Endodermal cell (in vitro differentiated cells): ENCODE results near the gene ECHS1. TPM values are rescaled to one million over a fixed set of nuclear protein-coding genes. Genes with fewer than 3 reads are reported as not detected.

Experiments
- DNase-seq: peaks from one replicate; pipeline ENCODE4 v3.0.0-alpha.2; 2017
- H3K27ac ChIP-seq: 2 replicates; pipeline ENCODE4 v1.5.1; 2013; ENCODE audit warnings: mild to moderate bottlenecking, low read depth, low read length, moderate library complexity
- H3K27me3 ChIP-seq: 2 replicates; pipeline ENCODE4 v1.6.1; 2013; ENCODE audit warnings: mild to moderate bottlenecking, low read length, moderate library complexity; ENCODE audit not compliant: insufficient read depth, control insufficient read depth, poor library complexity, severe bottlenecking
- H3K36me3 ChIP-seq: 2 replicates; pipeline ENCODE4 v1.7.0; 2013; ENCODE audit warnings: mild to moderate bottlenecking, low read length, moderate library complexity; ENCODE audit not compliant: control insufficient read depth, insufficient read depth
- H3K4me1 ChIP-seq: one replicate; pipeline ENCODE4 v1.7.0; 2013; ENCODE audit warnings: low read length; ENCODE audit not compliant: control insufficient read depth, insufficient read depth
- H3K4me3 ChIP-seq: 2 replicates; pipeline ENCODE4 v1.5.1; 2013; ENCODE audit warnings: mild to moderate bottlenecking, low read length, moderate library complexity
- H3K9ac ChIP-seq: 2 replicates; pipeline ENCODE4 v1.6.1; 2013; ENCODE audit warnings: mild to moderate bottlenecking, low read length, moderate library complexity; ENCODE audit not compliant: poor library complexity, severe bottlenecking; ENCODE audit errors: extremely low read depth
- H3K9me3 ChIP-seq: 2 replicates; pipeline ENCODE4 v1.6.1; 2013; ENCODE audit warnings: mild to moderate bottlenecking, low read length, moderate library complexity; ENCODE audit not compliant: control insufficient read depth
- H3K27ac Mint-ChIP-seq: 2 replicates; pipeline ENCODE4 v1.8.0; 2020; ENCODE audit warnings: mixed read lengths
- H3K27me3 Mint-ChIP-seq: 2 replicates; pipeline ENCODE4 v1.8.0; 2021; ENCODE audit warnings: mild to moderate bottlenecking, mixed read lengths; ENCODE audit not compliant: insufficient read depth
- H3K36me3 Mint-ChIP-seq: 2 replicates; pipeline ENCODE4 v1.8.0; 2020; ENCODE audit warnings: low read depth, mixed read lengths
- H3K4me1 Mint-ChIP-seq: 2 replicates; pipeline ENCODE4 v1.8.0; 2020; ENCODE audit warnings: mixed read lengths
- H3K4me3 Mint-ChIP-seq: 2 replicates; pipeline ENCODE4 v1.8.0; 2020; ENCODE audit warnings: mild to moderate bottlenecking, moderate library complexity, mixed read lengths
- H3K9me3 Mint-ChIP-seq: 2 replicates; pipeline ENCODE4 v1.8.0; 2020; ENCODE audit warnings: mild to moderate bottlenecking, mixed read lengths
- WGBS, 2 experiments: methylation state at CpG; one replicate each; pipeline versions ENCODE4 v1.1.5 to v1.1.7; 2013; ENCODE audit warnings: missing lambda C conversion rate in 2 of 2, mixed read lengths in 1 of 2; ENCODE audit not compliant: insufficient coverage in 1 of 2, insufficient read length in 1 of 2; 5-methylcytosine and 5-hydroxymethylcytosine counted together
- total RNA-seq, 2 donors: library from RNA; stranded (reverse); fragmentation: NEBNext Ultra II Directional in 1 of 2; extraction: Animal tissue kit (Norgen Biotek cat#: 25700) in 1 of 2; gene quantifications; 2 replicates in 1 of 2; 3 replicates in 1 of 2; pipeline ENCODE4 v1.2.1, GENCODE V29; 2021
- TF ChIP-seq, protein P1 (sequence below): fragments of 200-600 bp; sonication (generic); conservative IDR thresholded peaks from 2 replicates; pipeline ENCODE4 v1.5.0; 2021; ENCODE audit warnings: antibody characterized with exemption, mild to moderate bottlenecking

ECHS1 gene
- total RNA-seq, 2 donors from 2014 or later: 92.3 to 102 TPM

DNA sequence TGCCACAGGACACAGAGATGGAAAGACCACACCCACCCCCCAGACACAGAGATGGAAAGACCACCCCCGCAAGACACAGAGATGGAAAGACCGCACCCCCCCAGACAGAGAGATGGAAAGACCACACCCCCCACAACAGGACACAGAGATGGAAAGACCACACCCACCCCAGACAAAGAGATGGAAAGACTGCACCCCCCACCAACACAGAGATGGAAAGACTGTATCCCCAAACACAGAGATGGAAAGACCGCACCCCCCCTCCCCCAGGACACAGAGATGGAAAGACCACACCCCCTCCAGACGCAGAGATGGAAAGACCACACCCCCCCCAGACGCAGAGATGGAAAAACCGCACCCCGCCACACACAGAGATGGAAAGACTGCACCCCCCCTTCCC, 56.4 kb downstream of the ECHS1 start:
- no peaks in the 10 kb centered on the region for H3K27me3 ChIP-seq
- Mint-ChIP-seq H3K9me3 (peaks cover 16% of the 10 kb centered on the region), H3K27ac (no peak overlapping the region), H3K36me3 (peaks cover 8% of the 10 kb centered on the region), H3K4me3 (no peak overlapping the region), H3K27me3 (peaks cover 17% of the 10 kb centered on the region), H3K4me1 (no peaks in the 10 kb centered on the region)
- peaks cover 25% of the 10 kb centered on the region for H3K9me3 ChIP-seq
- no peaks in the 10 kb centered on the region for H3K4me1 ChIP-seq
- TF ChIP-seq, protein P1, sequence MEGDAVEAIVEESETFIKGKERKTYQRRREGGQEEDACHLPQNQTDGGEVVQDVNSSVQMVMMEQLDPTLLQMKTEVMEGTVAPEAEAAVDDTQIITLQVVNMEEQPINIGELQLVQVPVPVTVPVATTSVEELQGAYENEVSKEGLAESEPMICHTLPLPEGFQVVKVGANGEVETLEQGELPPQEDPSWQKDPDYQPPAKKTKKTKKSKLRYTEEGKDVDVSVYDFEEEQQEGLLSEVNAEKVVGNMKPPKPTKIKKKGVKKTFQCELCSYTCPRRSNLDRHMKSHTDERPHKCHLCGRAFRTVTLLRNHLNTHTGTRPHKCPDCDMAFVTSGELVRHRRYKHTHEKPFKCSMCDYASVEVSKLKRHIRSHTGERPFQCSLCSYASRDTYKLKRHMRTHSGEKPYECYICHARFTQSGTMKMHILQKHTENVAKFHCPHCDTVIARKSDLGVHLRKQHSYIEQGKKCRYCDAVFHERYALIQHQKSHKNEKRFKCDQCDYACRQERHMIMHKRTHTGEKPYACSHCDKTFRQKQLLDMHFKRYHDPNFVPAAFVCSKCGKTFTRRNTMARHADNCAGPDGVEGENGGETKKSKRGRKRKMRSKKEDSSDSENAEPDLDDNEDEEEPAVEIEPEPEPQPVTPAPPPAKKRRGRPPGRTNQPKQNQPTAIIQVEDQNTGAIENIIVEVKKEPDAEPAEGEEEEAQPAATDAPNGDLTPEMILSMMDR: no peak
- DNase-seq: no peak
- peaks cover under 1% of the 10 kb centered on the region for H3K36me3 ChIP-seq
- no peak overlapping the region for H3K27ac ChIP-seq
- H3K4me3 ChIP-seq: no peak overlapping the region
- WGBS, 2 experiments: no CpG with 5 or more reads among the region's 7 CpGs
- no peak overlapping the region for H3K9ac ChIP-seq

DNA sequence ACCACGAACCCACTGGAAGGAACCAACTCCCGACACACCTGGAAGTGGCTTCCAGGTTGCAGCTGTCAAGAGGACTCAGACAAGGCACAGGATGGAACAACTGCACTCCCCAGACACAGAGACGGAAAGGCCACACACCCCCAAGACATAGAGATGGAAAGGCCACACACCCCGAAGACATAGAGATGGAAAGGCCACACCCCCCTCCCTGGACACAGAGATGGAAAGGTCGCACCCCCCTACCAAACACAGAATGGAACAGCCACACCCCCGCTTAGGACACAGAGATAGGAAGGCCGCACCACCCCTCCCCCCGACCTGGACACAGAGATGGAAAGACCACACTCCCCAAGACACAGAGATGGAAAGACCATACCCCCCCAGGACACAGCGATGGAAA, 56.9 kb downstream of the ECHS1 start:
- no peak overlapping the region for H3K27ac Mint-ChIP-seq
- H3K9ac ChIP-seq: no peak overlapping the region
- peaks cover 16% of the 10 kb centered on the region for H3K9me3 Mint-ChIP-seq
- H3K36me3 Mint-ChIP-seq: peaks cover 13% of the 10 kb centered on the region
- H3K4me1 Mint-ChIP-seq: no peaks in the 10 kb centered on the region
- no peaks in the 10 kb centered on the region for H3K27me3 ChIP-seq
- H3K4me3 Mint-ChIP-seq: no peak overlapping the region
- TF ChIP-seq, protein P1: no peak
- H3K36me3 ChIP-seq: peaks cover 4% of the 10 kb centered on the region
- no peaks in the 10 kb centered on the region for H3K4me1 ChIP-seq
- H3K27ac ChIP-seq: no peak overlapping the region
- peaks cover 24% of the 10 kb centered on the region for H3K9me3 ChIP-seq
- no peak for DNase-seq
- H3K27me3 Mint-ChIP-seq: peaks cover 17% of the 10 kb centered on the region
- 85 to 95% methylated on average over 4 to 6 of the region's 9 CpGs for WGBS, 2 experiments
- no peak overlapping the region for H3K4me3 ChIP-seq

DNA sequence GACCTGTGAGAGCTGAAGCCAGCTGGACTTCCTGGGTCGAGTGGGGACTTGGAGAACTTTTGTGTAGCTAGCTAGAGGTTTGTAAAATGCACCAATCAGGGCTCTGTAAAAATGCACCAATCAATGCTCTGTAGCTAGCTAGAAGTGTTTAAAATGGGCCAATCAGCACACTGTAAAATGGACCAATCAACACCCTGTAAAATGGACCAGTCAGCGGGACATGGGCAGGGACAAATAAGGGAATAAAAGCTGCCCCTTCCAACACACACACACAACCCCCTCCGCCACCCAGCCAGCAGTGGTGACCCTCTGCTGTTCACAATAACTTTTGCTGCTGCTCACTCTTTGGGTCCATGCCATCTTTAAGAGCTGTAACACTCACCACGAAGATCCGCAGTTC, 57.3 kb downstream of the ECHS1 start:
- Mint-ChIP-seq H3K4me1 (no peaks in the 10 kb centered on the region), H3K4me3 (no peak overlapping the region), H3K9me3 (peaks cover 16% of the 10 kb centered on the region), H3K27ac (no peak overlapping the region), H3K36me3 (peaks cover 16% of the 10 kb centered on the region), H3K27me3 (peaks cover 17% of the 10 kb centered on the region)
- TF ChIP-seq, protein P1: no peak
- WGBS, 2 experiments: 93 to 94% methylated on average over 5 of the region's 5 CpGs
- DNase-seq: peak; percentile 39
- Histone ChIP-seq H3K36me3 (peaks cover 8% of the 10 kb centered on the region), H3K9ac (no peak overlapping the region), H3K27me3 (no peaks in the 10 kb centered on the region), H3K9me3 (peaks cover 20% of the 10 kb centered on the region), H3K4me3 (no peak overlapping the region), H3K4me1 (no peaks in the 10 kb centered on the region), H3K27ac (no peak overlapping the region)
